Loucy (cell line): ENCODE results near the gene CREB3L2.

Experiments
- H2AFZ ChIP-seq: fragments of 200-600 bp; sonication (generic); 2 replicates; pipeline ENCODE4 v1.6.0; 2016; ENCODE audit warnings: antibody characterized with exemption, mild to moderate bottlenecking, low read length, moderate library complexity
- H3F3A ChIP-seq: fragments of 200-600 bp; 2 replicates; pipeline ENCODE4 v1.6.0; 2016; ENCODE audit warnings: antibody characterized with exemption, low read depth, mild to moderate bottlenecking
- H3K27me3 ChIP-seq: fragments of 200-600 bp; sonication (generic); 2 replicates; pipeline ENCODE4 v1.6.1; 2014; ENCODE audit warnings: low read length, mild to moderate bottlenecking; ENCODE audit not compliant: insufficient read depth, poor library complexity, severe bottlenecking
- H3K36me3 ChIP-seq: fragments of 200-600 bp; sonication (generic); 2 replicates; pipeline ENCODE4 v1.6.1; 2016; ENCODE audit warnings: low read length; ENCODE audit not compliant: insufficient read depth
- H3K4me1 ChIP-seq: fragments of 200-600 bp; sonication (generic); 2 replicates; pipeline ENCODE4 v1.5.1; 2014; ENCODE audit warnings: low read length, mild to moderate bottlenecking; ENCODE audit not compliant: insufficient read depth, poor library complexity, severe bottlenecking
- H3K4me2 ChIP-seq: fragments of 200-600 bp; sonication (generic); 2 replicates; pipeline ENCODE4 v1.6.0; 2014; ENCODE audit warnings: antibody characterized with exemption, low read length, low read depth, mild to moderate bottlenecking; ENCODE audit not compliant: poor library complexity, severe bottlenecking
- H3K4me3 ChIP-seq: fragments of 200-600 bp; sonication (generic); 2 replicates; pipeline ENCODE4 v1.5.1; 2014; ENCODE audit warnings: low read length, mild to moderate bottlenecking, mixed read lengths; ENCODE audit not compliant: poor library complexity, severe bottlenecking
- H3K79me2 ChIP-seq: fragments of 200-600 bp; sonication (generic); 2 replicates; pipeline ENCODE4 v1.6.1; 2014; ENCODE audit warnings: low read length; ENCODE audit not compliant: insufficient read depth
- H3K9ac ChIP-seq: fragments of 200-600 bp; sonication (generic); 2 replicates; pipeline ENCODE4 v1.6.0; 2014; ENCODE audit warnings: mild to moderate bottlenecking, low read depth, low read length, moderate library complexity; ENCODE audit not compliant: poor library complexity, severe bottlenecking
- H3K9me2 ChIP-seq: fragments of 200-600 bp; sonication (generic); replicated peaks from 2 replicates; pipeline ENCODE4 v1.6.1; 2016; ENCODE audit warnings: low read depth, low read length, mixed read lengths
- H3K9me3 ChIP-seq: fragments of 200-600 bp; sonication (generic); 2 replicates; pipeline ENCODE4 v1.6.1; 2014; ENCODE audit warnings: mild to moderate bottlenecking, antibody characterized with exemption, low read length, low read depth; ENCODE audit not compliant: insufficient read depth
- H4K20me1 ChIP-seq: fragments of 200-600 bp; sonication (generic); 2 replicates; pipeline ENCODE4 v1.6.0; 2014; ENCODE audit warnings: antibody characterized with exemption, low read length, mild to moderate bottlenecking; ENCODE audit not compliant: insufficient read depth, poor library complexity, severe bottlenecking
- CTCF ChIP-seq: fragments of 200-600 bp; sonication (generic); conservative IDR thresholded peaks from 2 replicates; pipeline ENCODE4 v1.5.1; 2014; ENCODE audit warnings: mild to moderate bottlenecking, antibody characterized with exemption, low read length
- EZH2phosphoT487 ChIP-seq: fragments of 200-600 bp; IDR thresholded peaks from 2 replicates; pipeline ENCODE4 v1.6.1; 2018; ENCODE audit warnings: antibody characterized with exemption, mild to moderate bottlenecking, moderate library complexity, borderline replicate concordance

Gene CREB3L2

GRCh38 chr7:137956591-137956990 is 45.3 kb downstream of the CREB3L2 start:
- H4K20me1 ChIP-seq = peaks cover 9% of the 10 kb centered on the region
- no peak overlapping the region for H2AFZ ChIP-seq
- no peaks in the 10 kb centered on the region for H3K27me3 ChIP-seq
- no peak overlapping the region for H3K9ac ChIP-seq
- no peak overlapping the region for H3K4me3 ChIP-seq
- H3K79me2 ChIP-seq = peaks cover 38% of the 10 kb centered on the region
- peaks cover 15% of the 10 kb centered on the region; the same call in 1 of the 2 replicates for H3K36me3 ChIP-seq
- no peak overlapping the region for H3K4me2 ChIP-seq
- H3K4me1 ChIP-seq = peaks cover 6% of the 10 kb centered on the region
- TF ChIP-seq CTCF (no peak), EZH2phosphoT487 (no peak)
- no peaks in the 10 kb centered on the region for H3K9me2 ChIP-seq
- no peaks in the 10 kb centered on the region for H3K9me3 ChIP-seq
- H3F3A ChIP-seq = no peaks in the 10 kb centered on the region

DNA sequence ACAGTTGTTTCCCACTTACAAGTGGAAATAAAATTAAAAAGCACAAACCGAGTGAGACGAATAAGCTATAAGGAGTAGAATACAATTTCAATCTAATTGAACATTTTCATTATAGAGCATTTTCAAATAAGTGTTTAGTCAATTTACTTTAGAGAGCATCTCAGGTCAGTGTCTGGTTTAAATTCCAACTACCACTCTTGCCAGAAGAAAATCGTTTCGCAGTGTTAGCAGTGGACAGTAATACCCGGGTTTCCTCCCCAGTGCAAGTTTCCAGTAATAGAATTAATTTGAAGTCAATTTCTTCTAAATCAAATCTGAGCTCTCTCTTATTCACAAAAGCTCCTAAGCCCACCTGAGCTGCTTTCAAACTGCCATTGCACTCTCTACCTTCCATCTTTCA is 45.7 kb downstream of the CREB3L2 start:
- no peaks in the 10 kb centered on the region for H3K27me3 ChIP-seq
- TF ChIP-seq CTCF (no peak), EZH2phosphoT487 (no peak)
- no peaks in the 10 kb centered on the region for H3F3A ChIP-seq
- H3K9me2 ChIP-seq = no peaks in the 10 kb centered on the region
- H3K9ac ChIP-seq = no peak overlapping the region
- H3K4me1 ChIP-seq = peaks cover 6% of the 10 kb centered on the region
- no peak overlapping the region for H3K4me2 ChIP-seq
- H3K9me3 ChIP-seq = no peaks in the 10 kb centered on the region
- no peak overlapping the region for H2AFZ ChIP-seq
- peaks cover 15% of the 10 kb centered on the region; the same call in 1 of the 2 replicates for H3K36me3 ChIP-seq
- H3K79me2 ChIP-seq = peaks cover 39% of the 10 kb centered on the region
- H3K4me3 ChIP-seq = no peak overlapping the region
- peaks cover 9% of the 10 kb centered on the region for H4K20me1 ChIP-seq

DNA sequence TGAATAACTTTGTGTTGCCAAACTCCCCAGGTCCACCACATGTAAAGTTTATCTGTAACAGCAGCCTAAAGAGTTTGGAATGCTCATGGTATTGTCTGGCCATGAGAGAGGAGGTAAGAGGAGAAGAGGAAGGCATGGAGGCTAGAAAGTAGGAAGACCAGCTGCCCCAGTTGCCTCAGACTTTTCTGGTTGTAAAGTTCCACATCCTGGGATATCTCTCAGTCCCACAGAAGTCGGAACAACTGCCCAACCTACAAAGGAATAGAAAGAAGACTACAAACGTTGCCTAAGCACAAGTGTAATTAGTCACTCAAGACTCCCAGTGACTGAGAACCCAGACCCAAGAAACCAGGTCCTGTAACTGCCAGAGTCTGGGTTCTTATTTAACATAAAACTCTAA is 47.3 kb downstream of the CREB3L2 start:
- no peak overlapping the region for H2AFZ ChIP-seq
- H3K79me2 ChIP-seq = peaks cover 42% of the 10 kb centered on the region
- no peaks in the 10 kb centered on the region for H3K27me3 ChIP-seq
- TF ChIP-seq CTCF (no peak), EZH2phosphoT487 (no peak)
- no peak overlapping the region for H3K9ac ChIP-seq
- no peaks in the 10 kb centered on the region for H3K9me3 ChIP-seq
- peaks cover 7% of the 10 kb centered on the region for H4K20me1 ChIP-seq
- no peak overlapping the region for H3K4me3 ChIP-seq
- no peaks in the 10 kb centered on the region for H3K9me2 ChIP-seq
- no peaks in the 10 kb centered on the region for H3F3A ChIP-seq
- peaks cover 6% of the 10 kb centered on the region for H3K4me1 ChIP-seq
- peaks cover 15% of the 10 kb centered on the region; the same call in 1 of the 2 replicates for H3K36me3 ChIP-seq
- no peak overlapping the region for H3K4me2 ChIP-seq
